Retinal pigment epithelial cell (primary cell): Measurements from ENCODE around the gene HHIPL1.

Source experiments
- DNase-seq: peaks from one replicate; pipeline ENCODE4 v3.0.0-alpha.2; 2010; ENCODE audit warnings: low read depth
- H3K4me3 ChIP-seq: 2 replicates; pipeline ENCODE4 v1.5.1; 2011; ENCODE audit warnings: mild to moderate bottlenecking, low read length, control low read depth, moderate library complexity
- TF ChIP-seq, protein P1 (sequence below): conservative IDR thresholded peaks from 2 replicates; pipeline ENCODE4 v1.5.1; 2011; ENCODE audit warnings: low read depth, low read length, control low read depth, inconsistent platforms

Gene HHIPL1

GRCh38 chr14:99696929-99697328 is 52.0 kb downstream of the HHIPL1 start:
- DNase-seq, result no peak
- no peak overlapping the region for H3K4me3 ChIP-seq
- TF ChIP-seq, protein P1, sequence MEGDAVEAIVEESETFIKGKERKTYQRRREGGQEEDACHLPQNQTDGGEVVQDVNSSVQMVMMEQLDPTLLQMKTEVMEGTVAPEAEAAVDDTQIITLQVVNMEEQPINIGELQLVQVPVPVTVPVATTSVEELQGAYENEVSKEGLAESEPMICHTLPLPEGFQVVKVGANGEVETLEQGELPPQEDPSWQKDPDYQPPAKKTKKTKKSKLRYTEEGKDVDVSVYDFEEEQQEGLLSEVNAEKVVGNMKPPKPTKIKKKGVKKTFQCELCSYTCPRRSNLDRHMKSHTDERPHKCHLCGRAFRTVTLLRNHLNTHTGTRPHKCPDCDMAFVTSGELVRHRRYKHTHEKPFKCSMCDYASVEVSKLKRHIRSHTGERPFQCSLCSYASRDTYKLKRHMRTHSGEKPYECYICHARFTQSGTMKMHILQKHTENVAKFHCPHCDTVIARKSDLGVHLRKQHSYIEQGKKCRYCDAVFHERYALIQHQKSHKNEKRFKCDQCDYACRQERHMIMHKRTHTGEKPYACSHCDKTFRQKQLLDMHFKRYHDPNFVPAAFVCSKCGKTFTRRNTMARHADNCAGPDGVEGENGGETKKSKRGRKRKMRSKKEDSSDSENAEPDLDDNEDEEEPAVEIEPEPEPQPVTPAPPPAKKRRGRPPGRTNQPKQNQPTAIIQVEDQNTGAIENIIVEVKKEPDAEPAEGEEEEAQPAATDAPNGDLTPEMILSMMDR, result no peak

- TF ChIP-seq, protein P1, result no peak
- no peak overlapping the region for H3K4me3 ChIP-seq
- no peak for DNase-seq
These were observed 53.3 kb downstream of the HHIPL1 start for GRCh38 chr14:99698236-99698635.

DNA sequence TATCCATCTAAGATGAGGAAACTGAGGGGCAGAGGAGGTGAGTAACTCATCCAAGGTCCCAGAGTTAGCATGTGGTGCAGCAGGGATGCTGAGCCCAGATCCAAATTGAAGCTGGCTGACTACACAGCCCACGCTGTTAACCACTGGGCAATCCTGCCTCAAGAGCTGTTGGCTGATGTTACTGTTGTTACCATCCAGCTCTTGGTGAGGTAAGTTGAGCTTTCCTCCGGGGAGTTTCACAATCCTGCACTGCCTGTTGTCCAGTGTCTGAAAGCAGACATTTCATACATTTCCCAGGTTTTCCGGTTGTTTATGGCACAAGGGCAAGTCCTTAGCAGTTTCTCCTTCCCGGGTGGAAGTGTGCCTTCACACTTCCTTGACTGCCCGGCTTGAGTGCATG is 53.7 kb downstream of the HHIPL1 start:
- no peak for DNase-seq
- TF ChIP-seq, protein P1, result no peak

DNA sequence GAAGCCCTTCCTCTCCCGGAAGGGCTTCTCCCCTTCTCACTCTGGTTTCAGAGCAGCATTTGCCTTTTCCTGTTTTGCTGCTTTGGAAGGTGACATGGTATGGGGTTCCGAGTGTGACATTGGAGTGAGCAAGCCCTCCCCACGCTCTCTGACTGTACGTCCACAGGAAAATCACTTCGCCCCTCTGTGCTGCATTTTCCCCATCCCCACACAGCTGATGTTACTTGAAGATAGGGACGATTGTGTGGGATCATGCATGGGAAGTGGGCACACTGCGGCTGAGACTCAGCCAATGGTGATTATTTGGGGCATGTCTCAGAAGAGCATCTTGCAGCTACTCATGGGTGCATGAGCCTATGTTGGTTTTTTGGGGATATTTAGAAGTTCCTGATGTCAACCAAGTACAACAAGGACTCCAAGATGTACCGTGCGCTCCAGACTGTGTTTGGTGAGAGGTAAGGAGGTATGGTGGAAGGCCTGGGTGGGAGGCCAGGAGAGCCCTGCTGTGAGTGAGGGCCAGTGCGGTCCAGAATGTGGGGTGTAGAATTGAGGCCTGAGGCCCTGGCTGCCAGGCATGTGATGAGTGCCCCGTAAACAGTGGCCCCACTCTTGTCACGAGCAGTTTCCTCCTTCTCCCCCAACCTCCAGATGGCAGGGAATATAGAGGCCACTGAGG is 54.3 kb downstream of the HHIPL1 start:
- H3K4me3 ChIP-seq, result no peak overlapping the region
- TF ChIP-seq, protein P1, result no peak
- DNase-seq, result no peak

More for the DNA sequence above, 53.7 kb downstream of the HHIPL1 start:
- no peak overlapping the region for H3K4me3 ChIP-seq

- TF ChIP-seq, protein P1, result no peak
These were observed 54.9 kb downstream of the HHIPL1 start for GRCh38 chr14:99699861-99700260.

DNA sequence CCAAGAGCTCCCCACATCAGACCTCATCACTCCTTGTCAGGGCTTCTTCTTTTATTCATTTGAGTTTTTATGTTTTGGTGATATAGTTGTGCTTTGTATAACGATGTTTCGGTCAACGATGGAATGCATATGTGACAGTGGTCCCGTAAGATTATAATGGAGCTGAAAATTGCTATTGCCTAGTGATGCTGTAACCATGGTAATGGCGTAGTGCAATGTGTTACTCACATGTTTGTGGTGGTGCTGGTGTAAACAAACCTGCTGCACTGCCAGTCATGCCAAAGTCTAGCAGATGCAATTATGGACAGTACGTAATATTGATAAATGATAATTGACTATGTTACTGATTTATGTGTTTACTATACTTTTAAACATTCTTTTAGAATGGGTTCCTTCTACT is 55.5 kb downstream of the HHIPL1 start:
- no peak for DNase-seq
- no peak overlapping the region for H3K4me3 ChIP-seq
- TF ChIP-seq, protein P1, result no peak

More at GRCh38 chr14:99699861-99700260, 54.9 kb downstream of the HHIPL1 start:
- no peak overlapping the region for H3K4me3 ChIP-seq
- DNase-seq, result no peak

DNA sequence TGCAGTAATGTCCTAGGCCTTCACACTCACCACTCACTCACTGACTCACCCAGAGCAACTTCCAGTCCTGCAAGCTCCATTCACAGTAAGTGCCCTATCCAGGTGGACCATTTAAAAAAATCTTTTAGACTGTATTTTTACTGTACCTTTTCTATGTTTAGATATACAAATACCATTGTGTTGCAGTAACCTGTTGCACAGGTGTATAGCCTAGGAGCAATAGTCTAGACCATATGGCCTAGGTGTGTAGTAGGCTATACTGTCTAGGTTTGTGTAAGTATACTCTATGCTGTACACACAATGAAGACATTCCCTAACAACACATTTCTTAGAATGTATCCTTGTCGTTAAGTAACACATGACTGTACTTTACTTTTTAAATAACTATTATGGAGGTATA is 56.3 kb downstream of the HHIPL1 start:
- TF ChIP-seq, protein P1, result no peak
- no peak overlapping the region for H3K4me3 ChIP-seq
- DNase-seq, result no peak
